NCI-H1092 (cell line): ENCODE data around the gene NAV2.

Experiments used
- DNase-seq: peaks from one replicate; lab custom pipeline; 2025; lab: John Stamatoyannopoulos, UW

Gene NAV2, protein sequence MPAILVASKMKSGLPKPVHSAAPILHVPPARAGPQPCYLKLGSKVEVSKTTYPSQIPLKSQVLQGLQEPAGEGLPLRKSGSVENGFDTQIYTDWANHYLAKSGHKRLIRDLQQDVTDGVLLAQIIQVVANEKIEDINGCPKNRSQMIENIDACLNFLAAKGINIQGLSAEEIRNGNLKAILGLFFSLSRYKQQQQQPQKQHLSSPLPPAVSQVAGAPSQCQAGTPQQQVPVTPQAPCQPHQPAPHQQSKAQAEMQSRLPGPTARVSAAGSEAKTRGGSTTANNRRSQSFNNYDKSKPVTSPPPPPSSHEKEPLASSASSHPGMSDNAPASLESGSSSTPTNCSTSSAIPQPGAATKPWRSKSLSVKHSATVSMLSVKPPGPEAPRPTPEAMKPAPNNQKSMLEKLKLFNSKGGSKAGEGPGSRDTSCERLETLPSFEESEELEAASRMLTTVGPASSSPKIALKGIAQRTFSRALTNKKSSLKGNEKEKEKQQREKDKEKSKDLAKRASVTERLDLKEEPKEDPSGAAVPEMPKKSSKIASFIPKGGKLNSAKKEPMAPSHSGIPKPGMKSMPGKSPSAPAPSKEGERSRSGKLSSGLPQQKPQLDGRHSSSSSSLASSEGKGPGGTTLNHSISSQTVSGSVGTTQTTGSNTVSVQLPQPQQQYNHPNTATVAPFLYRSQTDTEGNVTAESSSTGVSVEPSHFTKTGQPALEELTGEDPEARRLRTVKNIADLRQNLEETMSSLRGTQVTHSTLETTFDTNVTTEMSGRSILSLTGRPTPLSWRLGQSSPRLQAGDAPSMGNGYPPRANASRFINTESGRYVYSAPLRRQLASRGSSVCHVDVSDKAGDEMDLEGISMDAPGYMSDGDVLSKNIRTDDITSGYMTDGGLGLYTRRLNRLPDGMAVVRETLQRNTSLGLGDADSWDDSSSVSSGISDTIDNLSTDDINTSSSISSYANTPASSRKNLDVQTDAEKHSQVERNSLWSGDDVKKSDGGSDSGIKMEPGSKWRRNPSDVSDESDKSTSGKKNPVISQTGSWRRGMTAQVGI (N-terminal part only)

DNA sequence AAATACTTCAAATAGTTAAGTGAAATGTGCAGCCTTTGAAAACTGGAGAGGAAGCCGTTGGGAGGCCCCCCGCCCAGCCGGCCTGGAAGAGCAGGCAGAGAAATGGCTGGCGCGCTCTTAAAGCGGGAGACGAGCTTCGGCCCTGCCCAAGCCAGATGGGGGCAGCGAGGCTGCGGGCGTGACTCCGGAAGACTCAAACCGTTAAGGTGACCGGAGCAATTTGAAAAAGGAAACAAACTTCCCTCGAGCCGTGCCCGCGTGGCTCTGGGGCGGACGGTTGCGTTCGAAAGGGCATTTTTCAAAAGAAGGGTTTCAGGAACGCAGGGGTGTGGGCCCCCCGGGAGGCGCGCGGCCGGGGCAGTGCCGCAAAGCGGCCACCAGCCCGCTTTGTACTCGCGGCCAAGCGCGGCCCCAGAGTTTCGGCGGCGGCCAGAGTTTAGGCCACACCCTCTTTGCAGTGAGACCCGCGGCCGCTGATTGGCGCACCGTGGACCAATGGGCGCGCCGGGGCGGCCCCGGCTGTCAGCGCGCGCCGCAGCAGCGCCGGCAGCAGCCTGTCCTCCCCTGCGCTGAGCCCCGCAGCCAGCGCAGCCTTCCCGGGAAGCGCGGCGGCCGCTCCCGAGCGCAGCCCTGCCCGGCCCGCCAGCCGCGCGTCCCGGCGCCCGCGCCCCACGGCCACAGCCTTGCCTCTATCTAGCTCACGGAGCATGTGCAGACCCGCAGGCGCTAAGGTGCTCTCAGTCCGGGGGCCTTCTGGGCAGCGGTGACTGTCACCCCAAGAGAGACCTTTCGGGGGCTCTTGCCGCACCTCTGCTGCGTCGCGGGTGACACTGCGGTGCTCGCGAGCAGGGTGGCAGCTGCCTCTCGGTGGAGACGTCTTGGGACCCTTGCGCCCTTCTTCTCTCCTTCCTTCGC is at the start of gene NAV2:
Gene NAV2 (plus strand): TSS at position 557 of the 915 bp plus-strand sequence. CDS start 859 bp downstream, outside the sequence.
- peak; percentile 92 for DNase-seq

DNA sequence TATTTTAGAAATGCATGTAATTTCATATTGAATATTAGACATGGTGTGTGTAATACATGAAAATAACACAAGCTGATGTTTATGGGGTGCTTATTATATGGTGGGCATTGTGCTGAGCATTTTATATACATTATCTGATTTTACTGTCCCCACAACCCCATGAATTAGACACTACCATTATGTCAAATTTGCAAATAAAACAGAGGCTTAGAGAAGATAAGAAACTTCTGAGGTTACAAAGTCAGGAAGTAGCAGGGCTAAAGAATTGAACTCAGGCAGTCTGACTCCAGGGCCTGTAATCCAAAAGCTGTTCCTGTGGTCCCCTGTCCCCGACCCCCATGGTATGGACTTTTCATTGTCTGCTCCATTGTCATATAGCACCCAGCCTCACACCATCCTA is 49.4 kb upstream of the NAV2 start:
- DNase-seq, result no peak

DNA sequence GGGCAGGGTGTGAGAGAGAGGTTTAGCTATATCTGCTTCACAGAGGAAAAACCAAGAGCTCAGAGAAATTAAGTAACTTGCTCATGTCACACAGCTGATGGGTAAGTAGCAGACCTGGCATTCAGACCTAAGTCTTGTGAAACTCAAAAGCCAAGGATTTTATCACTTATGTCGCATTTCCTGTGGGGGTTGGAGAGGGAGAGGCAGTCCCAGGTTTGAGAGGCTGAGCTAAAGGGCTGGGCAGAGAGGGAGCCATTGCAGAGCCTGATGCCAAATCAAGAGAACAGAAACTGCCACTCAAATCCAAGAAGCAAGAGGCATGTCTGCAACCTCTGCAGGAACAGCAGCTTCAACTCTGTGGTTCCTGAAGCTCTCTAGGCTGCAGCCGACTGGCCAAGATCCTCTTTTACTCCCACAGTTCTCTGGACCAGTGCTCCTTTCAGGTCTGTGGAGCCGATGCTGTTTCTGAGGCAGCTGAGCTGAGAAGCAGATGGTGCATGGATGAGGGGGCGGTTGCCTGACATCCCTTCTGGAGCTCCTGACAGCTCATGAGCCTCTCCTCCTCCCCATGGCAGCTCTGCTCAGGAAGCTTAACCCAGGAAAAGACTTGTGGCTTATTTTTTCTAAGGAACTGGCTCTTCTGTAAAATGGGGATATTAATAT is 47.6 kb upstream of the NAV2 start:
- no peak for DNase-seq

DNA sequence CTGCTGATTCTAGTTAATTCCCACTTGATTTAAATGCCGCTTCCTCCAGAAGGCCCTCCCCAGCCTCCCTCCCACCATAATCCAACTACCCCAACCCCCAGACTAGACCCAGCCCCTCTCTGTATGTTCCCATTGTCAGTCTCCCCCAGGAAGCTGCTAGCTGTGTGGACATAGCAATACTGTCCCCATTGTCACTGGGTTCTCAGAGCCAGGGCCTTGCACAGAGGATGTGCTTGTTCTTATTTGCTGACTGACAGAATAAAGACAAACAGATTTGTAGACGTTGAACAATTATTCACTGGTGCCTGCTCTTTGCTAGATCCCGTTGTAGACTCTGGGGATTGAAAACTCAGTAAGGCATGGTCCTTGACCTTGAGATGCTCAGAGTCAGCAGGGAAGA is 45.7 kb upstream of the NAV2 start:
- DNase-seq, result peak; percentile 13

DNA sequence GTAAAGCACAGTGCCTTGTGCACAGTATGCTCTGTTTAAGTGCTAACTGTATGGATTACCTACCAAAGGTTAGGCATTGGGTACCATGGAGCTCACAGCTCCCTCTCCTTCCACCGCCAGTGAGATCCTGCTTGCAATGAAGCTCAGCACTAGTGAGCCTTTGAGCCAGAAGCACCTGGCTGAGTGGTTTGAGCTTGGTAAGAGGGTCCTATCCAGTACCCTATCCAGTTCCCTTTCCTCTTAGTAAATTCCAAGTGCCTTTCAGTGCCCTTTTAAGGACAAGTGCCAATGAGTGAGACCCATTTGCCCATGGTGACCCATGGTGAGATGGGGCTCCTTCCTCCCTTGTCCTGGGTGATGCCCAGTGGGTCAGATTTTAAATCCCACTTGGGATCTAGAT is 43.1 kb upstream of the NAV2 start:
- DNase-seq, result no peak

DNA sequence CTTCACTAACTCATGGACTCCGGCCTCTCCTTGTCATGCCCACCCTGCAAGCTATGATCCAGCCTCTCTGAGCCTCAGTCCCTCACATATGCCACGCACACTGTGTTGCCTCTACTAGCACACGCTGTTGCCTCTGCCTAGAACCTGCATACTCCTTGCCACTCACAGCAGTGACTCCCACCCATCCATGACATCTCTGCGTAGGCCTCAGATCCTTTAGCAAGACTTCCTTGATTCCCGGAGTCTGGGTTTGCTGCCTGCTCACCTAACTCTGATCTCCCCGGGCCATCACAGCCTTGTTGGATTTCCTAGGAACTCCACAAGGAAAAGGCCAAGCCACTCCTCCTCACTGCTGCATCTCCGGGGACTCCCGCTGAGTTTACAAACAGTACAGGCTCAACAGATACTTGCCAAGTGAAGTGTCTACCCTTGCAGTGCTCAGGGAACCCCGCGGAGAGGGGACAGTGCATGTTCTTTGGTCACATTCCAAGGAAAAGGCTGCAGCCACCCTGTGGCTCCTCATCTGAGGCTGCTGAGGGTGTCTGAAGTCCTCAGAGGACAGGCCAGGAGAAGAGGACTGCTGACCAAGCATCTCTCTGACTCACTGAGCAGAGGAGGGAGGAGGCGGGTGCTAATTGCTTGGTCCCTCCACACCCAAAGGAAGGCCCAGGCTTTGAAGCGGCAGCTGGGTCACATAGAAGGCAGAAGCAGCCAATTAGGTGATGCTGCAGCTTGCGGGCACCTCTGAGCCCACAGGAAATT is 42.4 kb upstream of the NAV2 start:
- DNase-seq, result no peak

DNA sequence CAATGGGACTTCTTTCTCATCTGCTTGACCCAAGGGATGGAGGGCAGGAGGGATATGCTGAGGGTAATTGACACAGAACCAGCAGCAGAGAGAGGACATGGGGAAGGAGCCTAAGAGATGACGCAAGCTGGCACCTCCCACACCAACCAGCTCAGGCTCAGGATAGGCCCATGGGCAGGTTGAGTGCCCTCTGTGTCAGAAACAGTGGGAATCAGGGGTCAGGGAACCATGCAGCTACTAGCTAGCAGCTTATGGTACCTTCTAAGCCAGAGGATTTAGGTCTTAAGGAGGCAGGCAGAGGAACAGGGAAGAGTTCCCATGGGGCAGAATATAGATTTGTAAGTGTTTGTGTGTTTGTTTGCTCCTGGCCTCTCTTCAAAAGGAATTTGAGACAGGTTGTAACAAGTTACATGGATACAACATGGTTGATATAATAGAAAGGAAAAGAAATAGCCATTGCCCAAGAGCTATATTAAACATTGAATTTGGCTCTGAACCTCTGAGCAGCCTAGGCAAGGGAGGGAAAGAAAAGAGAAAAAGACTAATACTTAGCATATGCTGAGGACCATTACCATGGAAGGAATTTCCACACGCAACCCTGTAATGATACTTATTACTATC is 39.9 kb upstream of the NAV2 start:
- DNase-seq, result no peak

DNA sequence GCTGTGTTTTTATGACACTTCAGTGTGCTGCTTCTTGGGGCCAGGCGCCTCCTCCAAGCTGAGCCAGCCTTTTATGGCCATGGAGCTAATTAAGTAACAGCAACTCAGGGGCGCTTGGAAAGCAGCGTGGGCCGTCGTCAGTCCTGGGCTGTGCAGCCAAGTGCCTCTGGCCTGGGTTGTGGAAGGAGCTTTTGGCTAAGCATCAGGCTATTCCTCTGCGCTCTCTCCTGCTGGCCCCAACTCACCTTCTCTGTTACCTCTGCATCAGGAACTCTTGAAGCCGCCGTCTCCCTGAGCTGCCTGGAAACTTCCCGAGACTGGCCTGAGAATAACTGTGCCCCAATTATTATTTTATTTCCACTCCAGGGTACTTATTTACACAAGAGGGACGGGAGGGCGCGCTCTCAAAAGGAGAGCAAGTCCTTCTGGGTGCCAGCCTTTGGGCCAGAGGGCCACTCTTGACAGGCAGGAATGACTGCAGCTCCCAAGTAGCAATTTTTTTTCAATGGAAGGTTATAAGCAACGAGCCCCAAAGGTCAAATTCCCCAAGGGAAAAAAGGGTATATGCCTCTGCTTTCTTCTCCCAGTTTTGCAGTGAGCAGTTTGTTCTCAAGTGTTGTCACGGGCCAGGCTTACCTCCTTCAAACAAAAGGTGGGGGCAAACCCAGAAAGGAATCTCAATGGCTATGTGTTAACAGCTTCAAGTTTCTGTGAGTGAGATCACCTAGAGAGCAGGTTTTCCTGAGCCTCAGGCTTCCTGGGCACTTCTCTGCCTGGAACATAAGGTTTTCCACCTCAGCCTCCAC is 38.5 kb upstream of the NAV2 start:
- peak; percentile 39 for DNase-seq

DNA sequence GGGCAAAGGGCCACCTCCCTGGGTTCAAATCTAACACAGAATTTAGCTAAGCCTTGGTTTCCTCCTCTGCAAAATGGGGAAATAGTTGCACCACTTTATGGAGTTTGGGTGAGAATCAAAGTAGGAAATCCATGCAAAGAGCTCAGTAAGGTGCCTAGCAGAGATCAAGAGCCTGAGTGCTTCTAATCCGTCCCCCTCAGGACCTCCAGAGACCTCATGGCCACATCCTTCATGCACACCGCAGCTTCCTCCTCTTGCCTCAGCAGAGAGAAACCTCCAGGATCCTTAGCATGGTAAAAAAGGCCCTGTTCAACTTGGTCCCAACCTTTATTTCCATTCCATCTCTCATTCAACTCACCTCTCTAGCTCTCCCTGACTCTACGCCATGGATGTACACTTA is 37.8 kb upstream of the NAV2 start:
- DNase-seq, result no peak

DNA sequence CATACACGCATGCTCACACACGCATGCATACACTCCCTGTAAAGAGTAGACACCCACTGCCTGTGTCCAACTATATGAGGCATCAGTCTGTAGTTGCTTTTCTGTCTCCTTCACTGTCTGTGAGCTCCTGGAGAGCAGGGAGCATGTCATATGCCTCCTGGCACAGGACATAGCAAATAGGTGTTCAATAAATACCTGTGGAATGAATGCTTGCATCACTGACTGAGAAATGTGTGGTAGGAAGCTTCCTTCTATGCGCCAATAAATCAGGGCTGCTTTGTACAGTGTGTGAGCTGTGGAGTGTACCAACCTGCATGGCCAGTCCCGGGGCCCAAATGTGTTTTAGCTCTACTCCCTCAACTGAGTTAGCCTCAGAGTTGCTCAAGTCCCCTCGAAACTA is 37.2 kb upstream of the NAV2 start:
- DNase-seq, result no peak

DNA sequence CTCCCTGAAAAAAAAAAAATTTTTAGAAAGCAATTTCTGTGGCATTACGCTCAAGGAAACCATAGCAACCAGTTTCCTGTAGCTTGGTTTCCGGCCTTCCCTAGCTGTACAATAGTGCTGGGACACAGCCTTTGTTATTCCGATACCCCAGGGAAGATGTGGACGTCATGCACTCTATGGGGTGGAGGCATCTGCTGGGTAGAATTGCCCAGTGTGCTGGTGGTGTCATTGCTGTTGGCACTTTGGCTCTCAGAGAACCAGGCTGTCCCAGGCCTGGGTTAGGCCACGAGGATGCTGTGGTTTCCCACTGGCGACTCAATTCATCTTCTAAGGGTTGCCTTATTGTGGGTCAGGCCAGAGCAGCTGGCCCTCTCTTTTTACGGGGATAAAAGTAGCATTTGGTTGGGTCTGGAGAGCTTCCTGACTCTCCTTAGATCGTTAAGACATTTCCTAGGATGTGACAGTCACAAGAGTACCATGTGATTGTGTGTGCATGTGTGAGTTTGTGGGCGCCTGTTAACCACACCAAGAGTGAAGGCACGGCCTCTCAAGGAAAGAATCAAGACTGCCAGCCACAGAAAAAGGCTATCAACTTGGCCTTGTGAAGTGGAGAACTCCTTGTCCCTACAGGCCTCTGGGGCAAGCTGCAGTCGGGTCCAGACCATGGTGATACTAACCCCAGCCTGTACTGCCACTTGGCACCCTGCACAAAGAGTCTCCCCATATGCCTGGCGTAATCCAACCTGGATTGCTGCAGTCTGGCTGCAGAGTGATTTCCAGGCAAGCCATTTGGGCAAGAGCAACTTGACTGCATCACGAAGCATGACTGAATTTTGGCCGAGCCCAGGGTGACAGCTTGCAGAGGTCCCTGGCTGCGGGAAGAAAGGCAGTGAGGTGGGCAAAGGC is 35.9 kb upstream of the NAV2 start:
- DNase-seq, result no peak

DNA sequence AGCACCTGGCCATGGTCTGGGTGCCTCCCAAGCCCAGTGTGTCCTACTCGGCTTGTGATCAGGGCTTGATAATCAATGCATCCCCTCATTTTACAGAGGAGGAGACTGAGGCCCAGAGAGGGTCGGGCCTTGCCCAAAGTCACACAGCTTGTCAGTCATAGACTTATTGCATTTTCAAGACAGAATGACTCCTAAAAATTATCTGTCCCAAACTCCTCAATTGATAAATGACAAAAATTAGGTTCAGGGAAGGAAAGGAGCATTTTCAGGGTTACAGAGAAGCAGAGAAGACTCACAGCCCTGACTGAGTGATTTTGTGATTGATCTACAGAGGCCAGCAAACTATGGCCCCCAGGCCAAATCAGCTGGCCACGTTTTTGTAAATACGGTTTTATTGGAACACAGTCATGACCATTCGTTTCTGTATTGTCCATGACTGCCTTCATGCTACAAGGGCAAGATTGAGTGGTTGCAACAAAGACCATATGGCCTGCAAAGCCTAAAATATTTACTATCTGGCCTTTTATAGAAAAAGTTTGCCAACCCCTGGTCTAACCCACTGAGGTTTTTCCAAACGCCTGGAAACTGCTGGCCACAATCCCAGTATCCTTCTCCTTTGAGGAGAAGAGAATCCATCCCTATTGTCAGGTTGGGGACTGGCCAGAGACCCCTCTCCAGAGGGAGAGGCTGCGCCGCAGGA is 35.1 kb upstream of the NAV2 start:
- no peak for DNase-seq

DNA sequence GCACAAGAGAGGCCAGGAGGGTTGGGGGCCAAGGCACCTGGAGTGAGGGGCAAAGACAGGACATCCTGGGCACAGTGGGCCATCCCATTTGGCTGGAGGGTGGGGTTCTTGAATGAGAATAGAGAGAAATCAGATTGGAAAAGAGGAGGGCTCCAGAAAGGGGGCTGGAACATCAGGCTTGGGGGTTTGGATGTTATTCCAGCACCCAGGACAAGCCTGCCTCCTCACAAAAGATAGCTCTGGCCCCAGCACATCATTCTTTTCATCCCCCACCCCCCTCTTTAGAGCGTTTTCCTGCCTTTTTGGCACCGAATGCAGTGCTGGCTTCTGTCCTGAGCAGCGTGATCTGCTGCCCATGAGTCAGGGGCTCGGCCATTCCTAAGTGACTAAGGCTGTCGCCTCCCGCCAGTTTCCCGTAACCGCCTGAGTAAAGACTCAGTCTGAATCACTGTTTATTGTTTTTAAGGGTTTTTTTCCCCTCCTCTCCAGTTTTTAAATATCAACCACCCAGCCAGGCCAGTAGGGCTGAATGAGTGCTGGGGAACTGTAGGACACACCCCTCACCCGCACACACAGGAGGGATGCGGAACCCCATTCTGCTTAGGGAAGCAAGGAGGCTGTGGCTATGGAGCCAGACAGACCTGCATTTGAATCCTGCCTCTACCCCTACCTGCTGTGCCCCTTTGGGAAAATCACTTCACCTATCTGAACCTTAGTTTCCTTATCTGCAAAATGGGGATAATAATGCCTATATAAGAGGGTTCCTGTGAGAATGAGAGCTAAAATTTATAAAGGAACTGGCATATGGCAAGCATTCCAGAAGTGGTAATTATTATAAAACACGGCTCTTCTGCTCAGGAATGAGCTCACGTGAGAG is 32.4 kb upstream of the NAV2 start:
- DNase-seq, result no peak

DNA sequence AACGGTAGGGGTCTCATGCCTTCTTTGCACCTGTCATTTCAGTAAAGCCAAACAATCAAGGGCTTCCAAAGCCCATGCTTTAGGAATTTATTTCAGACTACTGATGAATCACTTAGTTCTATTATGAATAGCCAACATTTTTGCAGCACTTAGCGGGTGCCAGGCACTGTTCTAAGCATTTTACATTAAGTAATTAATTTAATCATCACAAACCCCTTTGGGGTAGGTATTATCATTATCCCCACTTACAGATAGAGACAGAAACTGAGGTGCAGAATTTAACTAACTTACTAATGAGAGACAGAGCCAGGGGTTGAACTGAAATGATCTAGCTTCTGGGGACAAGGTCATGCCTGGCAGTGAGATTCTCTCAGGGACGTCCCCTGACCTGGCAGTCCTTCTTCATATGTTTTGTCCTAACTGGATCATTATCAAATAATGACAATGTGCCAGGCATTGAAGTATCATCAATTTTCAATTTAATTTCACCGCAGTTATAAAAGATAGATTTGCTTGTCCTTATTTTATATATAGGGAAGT is 31.7 kb upstream of the NAV2 start:
- no peak for DNase-seq

DNA sequence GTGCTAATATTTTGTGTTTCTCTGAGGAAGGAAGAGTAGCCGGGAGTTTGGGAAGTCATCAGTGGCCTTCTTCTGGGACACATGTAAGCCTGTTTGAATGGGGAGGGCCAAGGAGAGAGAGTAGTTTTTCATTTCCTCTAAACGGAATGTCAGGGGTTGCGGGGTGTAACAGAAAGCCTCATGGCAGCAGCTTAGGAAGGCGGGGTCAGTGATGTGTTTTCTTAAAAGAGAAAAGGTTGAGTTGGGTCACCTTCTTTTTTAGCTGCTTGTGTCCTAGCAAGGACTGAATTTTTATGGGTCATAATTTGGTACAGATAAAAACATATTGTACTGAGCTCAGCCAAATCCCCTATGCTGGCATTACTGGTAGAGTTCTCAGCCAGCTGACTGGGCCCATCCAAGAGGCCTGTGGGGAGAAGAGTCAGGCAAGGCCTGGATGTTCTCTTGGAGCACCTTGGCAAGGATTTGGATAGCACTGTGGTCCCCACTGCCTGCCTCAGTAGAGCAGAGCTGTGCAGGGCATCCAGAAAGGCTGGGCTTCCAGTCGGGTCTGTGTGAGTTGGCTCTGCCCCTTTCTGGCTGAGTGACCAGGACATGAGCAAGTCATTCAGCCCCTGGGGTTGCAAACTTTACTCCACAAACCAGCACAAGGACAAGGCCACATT is 29.4 kb upstream of the NAV2 start:
- DNase-seq, result no peak
